NCI-H2107 treated with DMSO at 0.1 percent for 48 hours (cell line): Measurements from ENCODE around the gene WNT9B.

Experiments
- DNase-seq: peaks from one replicate; lab custom pipeline; 2025; ENCODE audit not compliant: unreplicated experiment; lab: John Stamatoyannopoulos, UW

The WNT9B gene

DNA sequence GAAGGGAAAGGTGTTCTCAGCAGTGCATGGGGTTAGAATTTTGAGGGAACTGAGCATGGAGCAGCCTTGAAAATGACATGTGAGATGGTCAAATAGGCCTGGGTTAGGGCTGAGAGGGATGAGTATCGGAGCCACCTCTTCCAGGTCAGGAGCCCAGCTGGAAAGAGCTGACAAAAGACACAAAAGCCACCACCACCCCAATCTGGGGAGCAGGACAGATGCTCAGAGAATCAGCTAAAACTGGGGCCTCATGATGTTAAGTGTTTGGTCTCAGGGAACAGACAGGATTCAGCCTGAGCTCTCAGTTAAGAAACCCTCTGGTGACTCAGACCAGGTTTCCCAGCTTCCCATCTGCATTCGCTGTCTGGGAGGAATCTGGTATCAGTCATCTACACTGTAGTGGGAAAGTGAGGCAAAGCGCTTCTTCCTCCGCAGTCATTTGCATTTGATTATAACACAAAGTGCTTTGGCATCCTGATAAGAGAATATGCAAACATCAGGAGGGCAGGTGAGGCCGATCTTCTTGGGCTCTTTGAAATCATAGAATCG, 2.6 kb downstream of the WNT9B start:
- no peak for DNase-seq

DNA sequence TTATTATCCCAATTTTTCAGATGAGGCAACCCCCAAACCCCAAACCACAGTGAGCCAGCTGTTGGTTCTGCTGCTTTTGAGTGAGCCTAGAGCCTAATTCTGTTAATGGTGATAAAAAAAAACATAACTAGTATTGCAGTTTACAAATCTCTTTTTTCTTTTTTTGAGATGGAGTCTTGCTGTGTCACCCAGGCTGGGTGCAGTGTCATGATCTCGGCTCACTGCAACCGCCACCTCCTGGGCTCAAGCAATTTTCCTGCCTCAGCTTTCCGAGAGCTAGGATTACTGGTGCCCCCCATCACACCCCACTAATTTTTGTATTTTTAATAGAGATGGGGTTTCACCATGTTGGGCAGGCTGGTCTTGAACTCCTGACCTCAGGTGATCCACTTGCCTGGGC, 3.1 kb downstream of the WNT9B start:
- no peak for DNase-seq

DNA sequence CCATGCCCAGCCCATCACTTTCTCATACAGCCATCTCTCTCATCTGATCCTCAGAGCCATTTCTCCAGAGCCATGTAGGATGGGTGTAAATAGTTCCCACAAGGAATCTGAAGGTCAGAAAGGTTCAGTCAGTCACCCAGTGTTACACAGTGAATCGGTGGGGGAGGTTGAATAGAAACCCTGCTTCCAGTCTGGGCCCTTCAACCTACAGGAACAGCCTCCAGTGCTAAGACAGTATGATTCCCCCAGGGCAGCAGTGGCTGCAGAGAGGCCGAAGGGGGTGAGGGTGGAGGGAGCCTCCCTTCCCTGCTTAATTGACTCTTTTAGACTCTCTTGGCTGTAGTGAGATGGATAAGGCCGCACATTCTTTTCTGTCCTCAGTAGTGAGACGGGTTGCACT, 3.6 kb downstream of the WNT9B start:
- no peak for DNase-seq

DNA sequence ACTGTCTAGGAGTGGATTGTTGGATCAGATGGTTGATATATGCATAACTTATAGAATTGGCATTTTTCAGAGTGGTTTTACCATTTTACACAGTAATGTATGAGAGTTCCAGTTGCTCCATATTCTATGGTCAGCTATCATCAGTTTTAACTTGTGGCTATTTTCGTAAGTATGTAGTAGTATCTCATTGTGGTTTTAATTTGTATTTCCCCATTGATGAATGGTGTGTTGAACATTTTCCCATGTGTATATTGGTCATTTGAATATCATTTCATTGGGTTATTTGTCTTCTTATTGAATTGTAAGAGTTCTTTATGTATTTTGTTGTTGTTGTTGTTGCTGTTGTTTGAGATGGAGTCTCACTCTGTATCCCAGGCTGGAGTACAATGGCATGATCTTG, 6.2 kb downstream of the WNT9B start:
- DNase-seq: no peak

DNA sequence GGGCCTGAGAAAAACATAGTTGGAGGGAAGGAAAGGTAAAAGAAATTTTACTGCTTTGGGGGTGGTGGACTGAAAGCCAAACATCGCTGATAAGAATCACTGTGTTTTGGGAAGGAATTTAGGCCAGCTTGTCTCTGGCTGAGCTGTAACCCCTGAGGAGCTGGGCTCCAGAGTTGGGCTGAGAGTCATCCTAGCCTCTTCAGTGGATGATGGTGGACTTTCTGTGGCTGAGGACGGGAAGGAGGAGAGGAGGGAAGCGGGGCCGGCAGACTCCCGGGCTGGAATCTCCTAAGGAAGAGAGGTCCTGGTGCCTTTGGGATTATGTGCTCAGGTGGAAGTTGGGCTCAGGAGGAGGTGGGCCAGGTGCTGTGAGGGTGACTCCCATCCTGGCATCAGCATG, 8.6 kb downstream of the WNT9B start:
- DNase-seq: no peak

DNA sequence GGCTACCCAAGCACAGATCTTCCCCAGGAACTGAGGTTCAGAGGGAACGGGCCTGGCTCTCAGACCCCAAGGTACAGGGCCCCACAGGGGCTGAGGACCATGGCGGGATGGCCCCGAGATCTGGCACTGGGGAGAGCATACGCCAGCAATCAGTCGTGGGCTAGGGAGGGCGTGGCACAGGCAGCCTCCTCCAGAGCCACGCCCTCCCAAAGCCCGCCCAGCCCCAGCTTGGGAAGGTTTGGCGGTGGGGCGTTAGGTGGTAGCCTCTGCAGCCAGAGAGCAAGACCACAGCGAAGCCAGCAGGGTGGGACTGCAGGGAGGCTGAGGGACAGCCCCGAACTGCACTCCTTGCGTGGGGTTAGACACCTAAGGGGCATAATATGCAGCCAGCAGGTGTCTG, 11.6 kb downstream of the WNT9B start:
- DNase-seq: no peak

DNA sequence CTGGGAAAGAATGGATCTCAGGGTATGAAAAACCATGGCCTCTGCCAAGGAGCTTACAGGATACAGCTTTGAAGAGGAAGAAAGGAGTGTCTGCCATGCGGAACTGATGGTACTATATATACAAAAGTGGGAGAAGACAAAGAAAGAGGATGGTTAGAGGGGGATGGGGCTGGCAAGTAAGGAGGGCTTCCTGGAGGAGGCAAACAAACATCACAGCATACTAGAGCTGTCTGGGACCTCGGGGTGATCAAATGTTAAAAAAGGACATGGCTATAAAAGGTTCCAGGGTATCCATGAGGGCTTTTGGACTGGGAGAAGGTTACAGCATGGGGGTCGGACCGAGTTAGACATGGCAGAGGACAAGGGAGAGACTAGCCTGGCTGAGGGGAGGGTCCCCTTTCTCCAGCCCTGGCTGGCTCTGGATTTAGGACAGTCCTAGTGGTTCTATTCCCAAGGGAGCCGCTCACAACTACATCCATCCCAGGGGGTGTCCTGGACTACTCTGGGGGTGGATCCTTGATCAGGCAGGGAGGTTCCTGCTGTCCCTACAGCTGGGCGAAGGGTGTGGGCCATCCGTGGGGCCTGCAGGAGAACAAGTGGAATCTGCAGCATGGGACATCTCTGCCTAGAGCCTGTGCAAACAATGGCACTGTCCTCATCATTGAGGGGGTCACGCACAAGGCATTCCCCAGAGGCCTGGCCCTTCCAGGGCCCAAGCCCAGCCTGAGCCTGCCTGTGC, 12.2 kb downstream of the WNT9B start:
- no peak for DNase-seq

DNA sequence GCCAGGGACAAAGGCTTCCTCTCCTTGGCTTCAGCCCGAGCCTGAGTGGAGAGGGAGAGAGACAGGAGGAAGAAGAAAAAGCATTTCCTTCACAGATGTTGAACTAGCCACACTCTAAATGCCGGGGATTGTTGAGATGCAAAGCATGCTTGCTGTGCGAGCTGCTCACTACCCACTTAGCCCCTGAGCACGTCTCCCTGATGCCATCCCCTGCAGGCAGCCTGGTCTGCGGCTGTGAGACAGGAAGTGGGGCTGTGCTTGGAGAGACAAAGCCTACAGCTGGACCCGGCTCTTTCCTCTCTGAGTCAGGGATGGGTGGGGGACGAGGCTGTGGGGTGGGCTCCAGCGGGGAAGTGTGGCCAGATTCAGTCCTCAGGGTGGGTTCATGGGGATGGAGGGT, 13.7 kb downstream of the WNT9B start:
- DNase-seq: no peak

DNA sequence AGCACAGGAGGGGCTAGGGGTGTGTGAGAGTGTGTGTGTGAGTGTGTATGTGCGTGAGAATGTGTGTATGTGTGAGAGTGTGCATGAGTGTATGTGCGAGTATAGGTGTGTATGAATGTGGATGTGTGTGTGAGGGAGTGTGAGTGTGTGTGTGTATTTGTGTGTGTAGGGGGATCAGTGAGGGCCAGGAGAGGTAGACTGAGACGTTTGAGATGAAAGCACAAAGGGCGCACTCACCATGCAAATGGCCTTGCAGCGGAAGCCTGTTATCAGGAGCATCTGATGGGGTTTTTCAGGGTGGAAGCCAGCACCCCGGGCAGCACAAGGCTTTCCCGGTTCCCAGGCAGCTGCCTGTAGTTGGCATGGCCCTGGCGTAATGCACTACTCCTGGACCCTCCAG, 14.9 kb downstream of the WNT9B start:
- no peak for DNase-seq

DNA sequence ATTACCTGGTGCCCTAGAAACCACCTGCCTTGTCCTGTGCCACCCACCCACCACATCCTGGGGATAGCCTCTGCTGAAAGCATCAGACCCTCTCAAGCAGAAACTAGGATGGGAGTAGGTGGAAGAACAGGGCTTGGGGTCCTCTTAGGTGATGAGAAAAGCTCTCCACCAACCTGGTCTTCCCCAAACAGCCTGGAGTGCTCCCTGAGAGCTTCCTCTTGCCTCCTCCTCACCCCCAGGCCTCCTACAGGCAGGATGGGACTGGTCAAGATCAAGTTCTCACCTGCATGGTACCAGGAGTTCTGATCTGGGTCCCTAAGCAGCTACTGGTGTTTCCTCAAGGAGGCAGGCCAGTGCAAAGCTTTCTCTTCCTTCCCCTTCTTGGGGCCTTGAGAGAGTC, 15.4 kb downstream of the WNT9B start:
- no peak for DNase-seq

DNA sequence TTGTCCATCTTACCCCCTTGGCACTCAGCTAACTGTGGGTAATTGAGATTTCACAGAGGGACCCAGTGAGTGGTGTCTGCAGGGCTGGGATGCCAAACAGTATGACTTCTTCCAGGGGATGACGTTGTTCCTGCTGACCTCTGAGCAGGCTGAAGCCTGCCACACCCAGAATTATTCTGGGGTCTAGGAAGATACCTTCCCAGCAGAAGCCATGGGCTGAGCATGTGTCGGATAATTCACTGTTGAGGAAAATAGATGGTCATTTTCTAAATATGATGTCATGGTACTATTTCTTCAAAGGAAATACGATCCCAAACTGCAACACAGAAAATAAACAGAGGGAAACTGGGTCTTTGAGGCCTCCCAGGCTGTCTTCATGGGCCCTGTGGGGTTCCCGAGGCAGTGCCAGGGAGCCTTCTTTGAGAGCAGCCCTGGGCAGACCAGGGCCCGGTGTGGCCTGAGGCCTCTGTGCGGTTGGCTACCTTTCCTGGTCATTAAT, 17.4 kb downstream of the WNT9B start:
- DNase-seq: no peak

DNA sequence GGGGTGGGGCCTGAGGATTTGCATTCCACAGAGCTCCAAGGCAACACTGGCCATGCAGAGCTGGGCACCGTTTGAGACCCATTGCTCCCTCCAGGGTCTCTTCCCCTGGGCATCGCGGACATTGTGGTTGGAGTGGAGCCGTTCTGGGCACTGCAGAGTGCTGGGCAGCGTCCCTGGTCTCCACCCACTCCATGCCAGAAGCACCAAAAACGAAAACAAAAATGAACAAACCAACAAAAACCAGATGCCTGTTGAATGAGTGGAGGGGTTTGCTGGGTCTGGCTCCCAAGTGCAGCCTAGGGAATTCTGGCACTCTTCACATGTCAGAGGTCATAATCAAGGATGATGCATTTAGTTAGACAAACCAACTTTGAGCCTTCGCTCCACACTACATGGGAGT, 17.9 kb downstream of the WNT9B start:
- DNase-seq: no peak

DNA sequence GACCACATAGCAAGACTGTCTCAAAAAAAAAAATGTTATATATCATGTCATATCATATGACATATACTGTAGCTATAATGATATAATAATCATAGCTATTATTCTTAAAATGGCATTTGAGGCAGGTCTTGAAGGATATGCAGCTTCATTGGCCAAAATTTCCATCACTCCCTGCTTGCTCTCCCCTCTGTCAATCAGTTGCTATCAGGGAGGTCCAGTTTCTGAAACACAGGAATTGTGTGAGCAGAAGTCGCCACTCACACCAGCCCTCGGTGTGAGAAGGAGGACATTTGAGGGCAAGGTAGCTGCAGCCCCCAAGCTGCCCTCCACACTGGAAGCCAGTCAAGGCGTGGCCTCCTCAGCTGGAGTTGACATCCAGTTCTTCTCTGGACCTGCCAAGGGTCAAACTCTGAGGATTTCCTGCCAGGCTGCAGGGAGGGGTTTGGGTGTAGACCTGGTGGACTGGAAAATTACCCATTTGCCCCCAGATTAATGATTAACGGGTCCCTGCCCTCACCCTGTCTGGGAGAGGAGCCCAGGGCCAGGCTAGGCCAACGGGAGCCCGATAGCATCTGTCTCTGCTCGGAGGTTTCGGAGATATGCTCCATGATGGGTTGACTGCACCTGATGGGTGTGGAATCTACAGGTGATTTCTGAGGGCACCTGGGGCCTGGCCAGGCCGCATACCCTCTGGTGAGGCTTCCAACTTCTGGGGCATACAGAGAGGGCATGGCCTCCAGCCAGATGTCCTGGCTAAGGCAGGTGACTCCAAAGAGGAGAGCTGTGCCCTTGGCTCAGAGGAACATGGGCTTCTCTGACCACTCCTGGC, 18.8 kb downstream of the WNT9B start:
- no peak for DNase-seq

DNA sequence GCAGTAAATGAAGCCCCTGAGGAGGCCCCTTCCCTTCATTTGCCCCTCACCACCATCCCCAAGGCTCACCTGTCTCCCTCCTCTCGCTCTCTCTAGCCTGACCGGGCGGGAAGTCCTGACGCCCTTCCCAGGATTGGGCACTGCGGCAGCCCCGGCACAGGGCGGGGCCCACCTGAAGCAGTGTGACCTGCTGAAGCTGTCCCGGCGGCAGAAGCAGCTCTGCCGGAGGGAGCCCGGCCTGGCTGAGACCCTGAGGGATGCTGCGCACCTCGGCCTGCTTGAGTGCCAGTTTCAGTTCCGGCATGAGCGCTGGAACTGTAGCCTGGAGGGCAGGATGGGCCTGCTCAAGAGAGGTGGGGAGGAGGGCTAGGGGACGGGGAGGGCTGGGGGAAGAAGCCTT, 21.0 kb downstream of the WNT9B start:
- no peak for DNase-seq

DNA sequence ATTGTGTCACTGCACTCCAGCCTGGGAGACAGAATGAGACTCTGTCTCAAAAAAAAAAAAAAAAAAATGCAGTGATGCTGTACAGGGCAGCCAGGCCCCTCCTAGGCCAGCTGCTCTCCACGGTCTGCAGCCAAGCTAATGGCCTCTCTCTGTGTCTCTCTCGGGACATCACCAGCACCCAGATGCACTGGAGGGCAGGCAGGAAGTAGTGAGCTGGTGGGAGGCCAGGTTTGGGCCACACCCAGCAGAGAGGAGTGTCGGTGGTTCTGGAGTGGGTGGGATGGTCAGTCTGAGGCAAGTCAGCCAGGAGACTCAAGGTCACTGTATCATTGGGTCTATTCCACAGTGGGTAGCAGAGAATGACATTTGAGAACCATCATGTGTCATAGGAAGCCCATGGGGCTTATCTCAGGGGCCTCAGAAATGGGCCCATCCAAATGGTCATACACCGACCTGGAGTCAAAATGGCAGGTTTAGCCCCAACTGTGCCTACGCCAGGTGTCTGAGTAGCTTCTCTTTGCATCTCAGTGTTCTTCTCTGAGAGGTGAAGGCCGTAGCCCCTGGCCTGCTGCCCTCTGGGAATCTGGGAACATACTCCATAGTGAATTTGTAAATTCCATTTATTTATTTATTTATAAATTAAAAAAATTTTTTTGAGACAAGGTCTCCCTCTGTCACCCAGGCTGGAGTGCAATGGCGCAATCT, 22.7 kb downstream of the WNT9B start:
- no peak for DNase-seq

DNA sequence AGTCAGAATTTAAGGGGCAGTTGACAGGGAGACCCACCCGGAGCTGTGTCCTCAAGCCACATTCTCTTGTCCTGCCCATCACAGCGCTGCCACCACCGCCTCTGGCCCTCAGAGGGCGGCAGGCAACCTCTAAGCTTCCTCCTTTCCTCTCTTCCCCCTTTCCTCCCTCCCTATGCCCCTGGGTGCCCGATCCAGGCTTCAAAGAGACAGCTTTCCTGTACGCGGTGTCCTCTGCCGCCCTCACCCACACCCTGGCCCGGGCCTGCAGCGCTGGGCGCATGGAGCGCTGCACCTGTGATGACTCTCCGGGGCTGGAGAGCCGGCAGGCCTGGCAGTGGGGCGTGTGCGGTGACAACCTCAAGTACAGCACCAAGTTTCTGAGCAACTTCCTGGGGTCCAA, 23.5 kb downstream of the WNT9B start:
- no peak for DNase-seq

DNA sequence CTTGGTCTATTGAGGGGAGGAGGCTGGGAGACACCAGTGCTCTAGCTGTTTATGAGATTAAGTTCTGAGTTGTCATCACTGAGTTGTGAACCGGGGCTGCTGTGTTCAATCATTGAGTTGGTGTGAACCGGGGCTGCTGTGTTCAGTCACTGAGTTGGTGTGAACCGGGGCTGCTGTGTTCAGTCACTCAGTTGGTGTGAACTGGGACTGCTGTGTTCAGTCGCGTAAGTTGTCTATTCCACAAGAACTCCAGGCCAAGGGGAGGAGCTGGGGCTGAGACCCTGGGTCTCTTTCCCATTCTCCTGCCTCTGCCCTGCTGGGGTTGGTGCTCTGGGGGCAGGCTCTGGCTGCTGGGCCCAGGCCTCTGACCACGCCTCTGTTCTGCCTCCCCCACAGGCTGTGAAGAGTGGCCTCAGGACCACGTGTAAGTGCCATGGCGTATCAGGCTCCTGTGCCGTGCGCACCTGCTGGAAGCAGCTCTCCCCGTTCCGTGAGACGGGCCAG, 24.5 kb downstream of the WNT9B start:
- no peak for DNase-seq

DNA sequence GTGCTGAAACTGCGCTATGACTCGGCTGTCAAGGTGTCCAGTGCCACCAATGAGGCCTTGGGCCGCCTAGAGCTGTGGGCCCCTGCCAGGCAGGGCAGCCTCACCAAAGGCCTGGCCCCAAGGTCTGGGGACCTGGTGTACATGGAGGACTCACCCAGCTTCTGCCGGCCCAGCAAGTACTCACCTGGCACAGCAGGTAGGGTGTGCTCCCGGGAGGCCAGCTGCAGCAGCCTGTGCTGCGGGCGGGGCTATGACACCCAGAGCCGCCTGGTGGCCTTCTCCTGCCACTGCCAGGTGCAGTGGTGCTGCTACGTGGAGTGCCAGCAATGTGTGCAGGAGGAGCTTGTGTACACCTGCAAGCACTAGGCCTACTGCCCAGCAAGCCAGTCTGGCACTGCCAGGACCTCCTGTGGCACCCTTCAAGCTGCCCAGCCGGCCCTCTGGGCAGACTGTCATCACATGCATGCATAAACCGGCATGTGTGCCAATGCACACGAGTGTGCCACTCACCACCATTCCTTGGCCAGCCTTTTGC, 25.0 kb downstream of the WNT9B start:
- DNase-seq: peak; percentile 88

DNA sequence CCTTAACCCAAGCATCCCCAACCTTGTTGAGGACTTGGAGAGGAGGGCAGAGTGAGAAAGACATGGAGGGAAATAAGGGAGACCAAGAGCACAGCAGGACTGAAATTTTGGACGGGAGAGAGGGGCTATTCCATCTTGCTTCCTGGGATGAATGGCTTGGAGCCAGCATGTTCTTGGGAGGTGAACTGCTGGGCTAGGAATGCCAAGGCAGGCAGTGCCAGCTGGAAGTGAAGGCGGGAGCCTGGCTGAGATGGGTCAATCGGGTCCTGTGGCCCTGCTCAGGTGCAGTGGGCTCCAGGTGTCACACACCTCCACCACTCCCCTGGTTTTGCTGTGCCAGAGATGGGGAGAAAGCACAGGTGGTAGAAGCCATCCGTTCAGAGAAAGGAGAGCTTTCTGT, 25.5 kb downstream of the WNT9B start:
- DNase-seq: no peak

DNA sequence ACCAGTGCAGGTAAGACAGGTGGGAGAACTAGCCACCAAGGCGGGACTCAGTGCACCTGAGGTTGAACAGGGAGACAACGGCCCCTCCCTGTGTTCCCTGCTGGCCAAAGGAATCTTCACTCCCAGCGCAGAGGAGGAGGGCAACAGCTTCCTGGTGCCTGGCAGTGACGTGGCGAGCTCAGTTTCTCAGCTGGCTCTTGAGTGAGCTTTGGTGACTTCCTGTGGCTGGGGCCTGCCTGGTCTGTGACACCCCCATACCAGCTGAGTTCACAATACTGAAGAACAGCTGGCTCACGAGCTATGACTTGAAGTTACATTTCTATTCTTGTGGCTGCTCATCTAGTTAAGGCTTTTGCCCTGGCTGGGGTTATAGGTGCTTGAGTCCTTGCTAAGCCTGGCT, 26.1 kb downstream of the WNT9B start:
- no peak for DNase-seq

DNA sequence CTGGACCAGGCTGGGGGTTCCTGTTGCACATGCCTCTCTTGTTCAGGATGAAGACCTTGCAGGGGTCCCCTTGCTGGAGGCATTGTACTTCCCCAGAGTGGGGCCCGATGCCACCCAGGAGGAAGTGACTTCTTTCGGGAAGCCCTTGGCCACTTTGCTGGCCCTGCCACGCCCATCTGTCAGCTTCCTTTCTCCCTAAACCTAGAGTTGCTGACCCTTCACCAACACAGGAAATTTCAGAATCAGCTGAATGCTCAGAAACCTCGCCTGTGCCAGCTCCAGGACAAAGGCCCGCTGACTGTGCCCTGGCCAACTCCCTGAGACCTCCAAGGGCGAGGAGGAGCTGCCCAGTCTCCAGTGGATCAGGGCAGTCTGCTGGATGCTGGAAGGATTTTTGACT, 26.7 kb downstream of the WNT9B start:
- DNase-seq: no peak
